ENCODE data around the gene OTULINL.

Gene OTULINL

GRCh38 chr5:14581106-14581890 lies at the start of gene OTULINL (continued):
- TF ChIP-seq ZNF488 (tag by site-specific recombination; IDR thresholded peaks at IDR 0.05) = no peak
- TF ChIP-seq WT1 (tag by site-specific recombination; IDR thresholded peaks at IDR 0.05) = no peak; the same call in 1 of the 2 replicates
- no peak for TF ChIP-seq ZNF23 (tag by site-specific recombination; IDR thresholded peaks at IDR 0.05; ENCODE audit: borderline replicate concordance)
- no peak for TF ChIP-seq ZNF311 (tag by site-specific recombination; IDR thresholded peaks at IDR 0.05; ENCODE audit: borderline replicate concordance)
- peak; percentile 87 for TF ChIP-seq ZBTB20 (tag by site-specific recombination; IDR thresholded peaks at IDR 0.05)
- peak; percentile 96 for TF ChIP-seq ZNF335 (tag by site-specific recombination; conservative IDR thresholded peaks at IDR 0.05)
- TF ChIP-seq TCF7L2 (IDR thresholded peaks at IDR 0.05; ENCODE audit: borderline replicate concordance, low read depth, low read length) = no peak
- TF ChIP-seq PRDM2 (tag by site-specific recombination; IDR thresholded peaks at IDR 0.05; ENCODE audit: borderline replicate concordance) = no peak
- TF ChIP-seq ZNF341 (tag by site-specific recombination; IDR thresholded peaks at IDR 0.05; ENCODE audit: low read depth) = peak; percentile 93
- no peak for TF ChIP-seq ZSCAN18 (tag by site-specific recombination; IDR thresholded peaks at IDR 0.05)
- TF ChIP-seq BCL6B (tag by site-specific recombination; IDR thresholded peaks at IDR 0.05) = no peak
- peak; percentile 85; the same call in 1 of the 2 replicates for TF ChIP-seq ZNF777 (tag by site-specific recombination; IDR thresholded peaks at IDR 0.05; ENCODE audit: borderline replicate concordance)
- peak; percentile 72; the same call in 1 of the 2 replicates for TF ChIP-seq IKZF3 (tag by site-specific recombination; IDR thresholded peaks at IDR 0.05)
- no peak for TF ChIP-seq ZNF274 (IDR thresholded peaks at IDR 0.05; ENCODE audit: low read length)
- TF ChIP-seq ZNF274 (tag by site-specific recombination; IDR thresholded peaks at IDR 0.05; ENCODE audit: borderline replicate concordance) = no peak
- TF ChIP-seq ZNF76 (tag by site-specific recombination; IDR thresholded peaks at IDR 0.05; ENCODE audit: borderline replicate concordance, low read depth) = peak; percentile 42
- no peak for TF ChIP-seq CTCF (tag by site-specific recombination; IDR thresholded peaks at IDR 0.05)
- no peak for TF ChIP-seq ZNF280D (tag by site-specific recombination; IDR thresholded peaks at IDR 0.05)
- no peak for TF ChIP-seq ZNF555 (tag by site-specific recombination; conservative IDR thresholded peaks at IDR 0.05)
- no peak for TF ChIP-seq ZNF239 (tag by site-specific recombination; IDR thresholded peaks at IDR 0.05)
- peak; percentile 69; the same call in 1 of the 2 replicates for TF ChIP-seq ZNF501 (tag by site-specific recombination; IDR thresholded peaks at IDR 0.05)
- TF ChIP-seq ZBTB8A (tag by site-specific recombination; IDR thresholded peaks at IDR 0.05) = peak; percentile 78
- TF ChIP-seq BCL11A (tag by site-specific recombination; IDR thresholded peaks at IDR 0.05; ENCODE audit: low read depth) = peak; percentile 64; the same call in 1 of the 2 replicates
- TF ChIP-seq OVOL3 (tag by site-specific recombination; IDR thresholded peaks at IDR 0.05) = 0 out of 2 replicates have a peak, but pooled peaks have one; percentile 47
